ENCODE measurements around the gene GIPC1.

GIPC1 gene

GRCh38 chr19:14430712-14431111 is 65.2 kb downstream of the GIPC1 start:
- H3K4me1 ChIP-seq = peaks cover 0 to 40% (median 19%) of the 10 kb centered on the region in 4 donors
- no peak for TF ChIP-seq CTCF (IDR thresholded peaks at IDR 0.05)
- no peaks in the 10 kb centered on the region for H3K9me3 ChIP-seq
- no peak overlapping the region for H3K27ac ChIP-seq
- intact Hi-C loops (cut with DNase I; ENCODE audit: low total_unique reads) = no loop called here
- H3K27me3 ChIP-seq = no peaks in the 10 kb centered on the region
- no peak for DNase-seq
- no peaks in the 10 kb centered on the region for H3K36me3 ChIP-seq
- no peak overlapping the region for H3K4me3 ChIP-seq

- no peaks in the 10 kb centered on the region for H3K27me3 ChIP-seq
- H3K27ac ChIP-seq = no peak overlapping the region
- H3K4me3 ChIP-seq = no peak overlapping the region
- TF ChIP-seq CTCF (IDR thresholded peaks at IDR 0.05) = no peak
- H3K36me3 ChIP-seq = no peaks in the 10 kb centered on the region
- DNase-seq = peak in 1 of 2 donors; percentile 13
- intact Hi-C loops (cut with DNase I; ENCODE audit: low total_unique reads) = no loop called here
- H3K9me3 ChIP-seq = no peaks in the 10 kb centered on the region
- H3K4me1 ChIP-seq = peaks cover 0 to 22% (median 3%) of the 10 kb centered on the region in 4 donors
Measured at GRCh38 chr19:14428882-14429416, 67.0 kb downstream of the GIPC1 start.
